Daoy (cell line): Measurements from ENCODE around the gene GDPD5. TPM values are rescaled to one million over a fixed set of nuclear protein-coding genes. Genes with fewer than 3 reads are reported as not detected.

Source experiments
- DNase-seq: peaks from one replicate; pipeline ENCODE4 v3.0.0-alpha.2; 2015; ENCODE audit warnings: low read depth
- total RNA-seq: library from RNA; depleted of rRNA; stranded (reverse); fragments of >200 nt; shearing (Covaris generic); gene quantifications from 2 replicates; pipeline ENCODE4 v1.2.3, GENCODE V29; 2014

The GDPD5 gene
- total RNA-seq, 1 experiment from 2014 or later: 2.6 TPM

GRCh38 chr11:75536786-75537641 is 11.3 kb upstream of the GDPD5 start:
- peak; percentile 58 for DNase-seq

GRCh38 chr11:75535071-75535470 is 9.3 kb upstream of the GDPD5 start:
- no peak for DNase-seq

- DNase-seq: peak; percentile 27
Observed at GRCh38 chr11:75534259-75535069, 8.7 kb upstream of the GDPD5 start.

GRCh38 chr11:75533896-75534258 is 8.1 kb upstream of the GDPD5 start:
- no peak for DNase-seq

- DNase-seq: peak; percentile 70
Observed at GRCh38 chr11:75532200-75533048, 6.7 kb upstream of the GDPD5 start.

- no peak for DNase-seq
Observed at GRCh38 chr11:75531325-75531724, 5.6 kb upstream of the GDPD5 start.

- DNase-seq: no peak
Observed at GRCh38 chr11:75530577-75530976, 4.8 kb upstream of the GDPD5 start.

GRCh38 chr11:75527938-75528735 is 2.4 kb upstream of the GDPD5 start:
- no peak for DNase-seq

GRCh38 chr11:75527130-75527529 is 1.4 kb upstream of the GDPD5 start:
- no peak for DNase-seq

GRCh38 chr11:75526192-75526541 is 426 bp upstream of the GDPD5 start:
- no peak for DNase-seq

- DNase-seq: peak; percentile 76
Observed at GRCh38 chr11:75524665-75525432, 892 bp downstream of the GDPD5 start.

- peak; percentile 25 for DNase-seq
Observed at GRCh38 chr11:75523811-75524664, 1.7 kb downstream of the GDPD5 start.

- DNase-seq: no peak
Observed at GRCh38 chr11:75523189-75523588, 2.6 kb downstream of the GDPD5 start.

GRCh38 chr11:75522286-75523044 is 3.3 kb downstream of the GDPD5 start:
- no peak for DNase-seq

- no peak for DNase-seq
Observed at GRCh38 chr11:75520688-75521087, 5.1 kb downstream of the GDPD5 start.

GRCh38 chr11:75518771-75519653 is 6.7 kb downstream of the GDPD5 start:
- DNase-seq: no peak

- no peak for DNase-seq
Observed at GRCh38 chr11:75518204-75518549, 7.6 kb downstream of the GDPD5 start.

GRCh38 chr11:75516886-75517285 is 8.9 kb downstream of the GDPD5 start:
- DNase-seq: no peak
